Peyer's patch (tissue), 4 donors: ENCODE data around the gene ATG13. TPM values are rescaled to one million over a fixed set of nuclear protein-coding genes. Genes with fewer than 3 reads are reported as not detected.

ENCODE experiments used
- DNase-seq, 3 donors: peaks; one replicate each; pipeline ENCODE4 v3.0.0-alpha.2; 2017 to 2019
- H3K27ac ChIP-seq, 4 donors: fragments of 200-600 bp; sonication (generic); one replicate each; pipeline ENCODE4 v1.5.1; 2016 to 2019
- H3K27me3 ChIP-seq, 2 donors: fragments of 200-600 bp; sonication (generic); one replicate each; pipeline ENCODE4 v1.5.1; 2019
- H3K36me3 ChIP-seq, 3 donors: fragments of 200-600 bp; sonication (generic); one replicate each; pipeline ENCODE4 v1.5.1; 2016 to 2019
- H3K4me1 ChIP-seq, 4 donors: fragments of 200-600 bp; sonication (generic); one replicate each; pipeline ENCODE4 v1.5.1; 2016 to 2019
- H3K4me3 ChIP-seq, 4 donors: fragments of 200-600 bp; sonication (generic); 1 replicate in 3 of 4; 2 replicates in 1 of 4; pipeline ENCODE4 v1.5.1; 2016 to 2019; ENCODE audit warnings: mild to moderate bottlenecking in 1 of 4
- H3K9me3 ChIP-seq, 4 donors: fragments of 200-600 bp; sonication (generic); one replicate each; pipeline ENCODE4 v1.5.1; 2016 to 2019; ENCODE audit warnings: mild to moderate bottlenecking in 1 of 4
- CTCF ChIP-seq, 6 experiments: fragments of 450-650 bp in 4 of 6; fragments of 200-600 bp in 2 of 6; sonication (generic) in 1 of 6; IDR thresholded peaks; one replicate each; pipeline ENCODE4 v1.5.1; 2017 to 2019; ENCODE audit warnings: antibody characterized with exemption in 6 of 6, mild to moderate bottlenecking in 3 of 6, moderate library complexity in 1 of 6
- POLR2A ChIP-seq, 2 donors: fragments of 450-650 bp; IDR thresholded peaks; one replicate each; pipeline ENCODE4 v1.5.1; 2017; ENCODE audit warnings: antibody characterized with exemption in 2 of 2, mild to moderate bottlenecking in 2 of 2, moderate library complexity in 2 of 2
- total RNA-seq, 4 donors: library from RNA; depleted of rRNA; stranded (reverse); fragments of >200 nt; gene quantifications; one replicate each; pipeline ENCODE4 v1.1.0, GENCODE V29; 2016

ATG13 gene
- total RNA-seq, 4 donors from 2014 or later: 86.5 to 119 (median 106) TPM

GRCh38 chr11:46697303-46697702, 80.0 kb downstream of the ATG13 start:
- no peaks in the 10 kb centered on the region for H3K27me3 ChIP-seq
- no peak for DNase-seq
- no peaks in the 10 kb centered on the region for H3K9me3 ChIP-seq
- H3K27ac ChIP-seq: peak overlapping the region in 2 of 4 donors; percentile 18 to 27
- H3K4me1 ChIP-seq: peaks cover 0 to 45% (median 4%) of the 10 kb centered on the region in 4 donors
- TF ChIP-seq CTCF (IDR thresholded peaks at IDR 0.05): no peak
- TF ChIP-seq POLR2A (IDR thresholded peaks at IDR 0.05): no peak
- peaks cover 0 to 42% (median 0%) of the 10 kb centered on the region in 3 donors for H3K36me3 ChIP-seq
- no peak overlapping the region for H3K4me3 ChIP-seq

GRCh38 chr11:46697723-46698122, 80.4 kb downstream of the ATG13 start:
- DNase-seq: no peak
- no peak for TF ChIP-seq POLR2A (IDR thresholded peaks at IDR 0.05)
- no peak for TF ChIP-seq CTCF (IDR thresholded peaks at IDR 0.05)
- Histone ChIP-seq H3K36me3 (peaks cover 0 to 42% (median 0%) of the 10 kb centered on the region in 3 donors), H3K4me1 (peaks cover 0 to 47% (median 4%) of the 10 kb centered on the region in 4 donors), H3K27ac (peak overlapping the region in 1 of 4 donors; percentile 27), H3K4me3 (no peak overlapping the region), H3K9me3 (no peaks in the 10 kb centered on the region), H3K27me3 (no peaks in the 10 kb centered on the region)

- no peaks in the 10 kb centered on the region for H3K9me3 ChIP-seq
- no peaks in the 10 kb centered on the region for H3K27me3 ChIP-seq
- H3K4me3 ChIP-seq: no peak overlapping the region
- peaks cover 0 to 47% (median 4%) of the 10 kb centered on the region in 4 donors for H3K4me1 ChIP-seq
- H3K36me3 ChIP-seq: peaks cover 0 to 44% (median 0%) of the 10 kb centered on the region in 3 donors
- H3K27ac ChIP-seq: no peak overlapping the region
- no peak for TF ChIP-seq POLR2A (IDR thresholded peaks at IDR 0.05)
- TF ChIP-seq CTCF (IDR thresholded peaks at IDR 0.05): no peak
- DNase-seq: no peak
Measured at GRCh38 chr11:46698597-46698996, 81.2 kb downstream of the ATG13 start.

- H3K4me3 ChIP-seq: peak within 1 kb of the TSS; percentile 74 to 96 (median 82)
- no peaks in the 10 kb centered on the region for H3K27me3 ChIP-seq
- peaks cover 0 to 47% (median 4%) of the 10 kb centered on the region in 4 donors for H3K4me1 ChIP-seq
- TF ChIP-seq CTCF (IDR thresholded peaks at IDR 0.05) (no peak), POLR2A (IDR thresholded peaks at IDR 0.05) (peak; percentile 95 to 96)
- H3K27ac ChIP-seq: peak within 1 kb of the TSS; percentile 79 to 93 (median 84)
- DNase-seq: peak; percentile 99 to 100 (median 100)
- peaks cover 0 to 44% (median 0%) of the 10 kb centered on the region in 3 donors for H3K36me3 ChIP-seq
- H3K9me3 ChIP-seq: no peaks in the 10 kb centered on the region
Measured at GRCh38 chr11:46700241-46701077, 83.1 kb downstream of the ATG13 start, which contains the start of the genes ARHGAP1 and ZNF408. Gene ARHGAP1 (minus strand): TSS chr11:46700619. CDS start chr11:46696107, 4,512 bp downstream. Gene ZNF408 (plus strand): TSS chr11:46701031. CDS start chr11:46701048, 17 bp downstream.

- peak overlapping the region; percentile 79 to 93 (median 84) for H3K27ac ChIP-seq
- no peaks in the 10 kb centered on the region for H3K27me3 ChIP-seq
- no peak for TF ChIP-seq POLR2A (IDR thresholded peaks at IDR 0.05)
- peaks cover 0 to 44% (median 0%) of the 10 kb centered on the region in 3 donors for H3K36me3 ChIP-seq
- H3K9me3 ChIP-seq: no peaks in the 10 kb centered on the region
- peak overlapping the region; percentile 74 to 96 (median 82) for H3K4me3 ChIP-seq
- DNase-seq: no peak
- peaks cover 0 to 43% (median 4%) of the 10 kb centered on the region in 4 donors for H3K4me1 ChIP-seq
Measured at GRCh38 chr11:46701078-46701654, 83.8 kb downstream of the ATG13 start.
